ENCODE results near the gene RNF144A. TPM values are rescaled to one million over a fixed set of nuclear protein-coding genes. Genes with fewer than 3 reads are reported as not detected.

RNF144A gene
- total RNA-seq, 1 experiment from 2014 or later, result 13.0 TPM

GRCh38 chr2:6920743-6921064 lies 3.5 kb downstream of the RNF144A start:
- Histone ChIP-seq H3K9me3 (ENCODE audit: control insufficient read depth in 1 of 2, insufficient read depth in 1 of 2, low read depth in 1 of 2, low read length in 2 of 2) (no peaks in the 10 kb centered on the region), H3K4me3 (replicated peaks in 1 of 2; ENCODE audit: low read depth in 1 of 2, low read length in 2 of 2) (no peak overlapping the region), H4K20me1 (ENCODE audit: insufficient read depth) (no peaks in the 10 kb centered on the region), H3K9ac (ENCODE audit: low read length) (no peak overlapping the region), H3K27ac (ENCODE audit: low read depth, low read length) (no peak overlapping the region), H3K36me3 (ENCODE audit: control insufficient read depth in 1 of 2, insufficient read depth in 2 of 2, low read length in 2 of 2) (no peaks in the 10 kb centered on the region), H3K4me2 (ENCODE audit: low read length) (no peak overlapping the region), H3K79me2 (ENCODE audit: insufficient read depth, low read length) (peaks cover 3% of the 10 kb centered on the region), H3K27me3 (ENCODE audit: insufficient read depth, low read length) (no peaks in the 10 kb centered on the region), H3K4me1 (ENCODE audit: control insufficient read depth in 1 of 2, insufficient read depth in 2 of 2, low read length in 2 of 2) (peaks cover 9 to 23% of the 10 kb centered on the region in 2 experiments; a peak in 3 of 4 replicates), H2AFZ (ENCODE audit: low read depth, low read length, poor library complexity, severe bottlenecking) (no peak overlapping the region), H3K9me2 (ENCODE audit: insufficient read depth) (no peaks in the 10 kb centered on the region)
- TF ChIP-seq REST (IDR thresholded peaks at IDR 0.05; ENCODE audit: low read depth) (no peak), TCF7L2 (IDR thresholded peaks at IDR 0.05; ENCODE audit: borderline replicate concordance, extremely low read depth, insufficient read depth, insufficient read length) (no peak)
- no TSS peak for BruUV-seq (replicated peaks)
- DNase-seq (ENCODE audit: low read depth, low spot score), result no peak
- ATAC-seq, result no peak
- RAD21 ChIA-PET (ENCODE audit: low non-redundant PET in 1 of 2, low total read pairs in 2 of 2, uncharacterized antibody in 2 of 2, unreplicated experiment in 2 of 2), result no interaction called here
- POLR2A ChIA-PET, result no interaction called here
- CTCF ChIA-PET, result no interaction called here
- intact Hi-C loops (cut with micrococcal nuclease), result no loop called here

GRCh38 chr2:6921321-6921922 lies 4.2 kb downstream of the RNF144A start:
- TF ChIP-seq ZBTB33 (IDR thresholded peaks at IDR 0.05; ENCODE audit: extremely low read depth, insufficient replicate concordance, low read length) (no peak), CBX3 (IDR thresholded peaks at IDR 0.05; ENCODE audit: low read depth) (no peak), CTCF (IDR thresholded peaks at IDR 0.05 in 2 of 3, conservative IDR thresholded peaks at IDR 0.05 in 1 of 3; ENCODE audit: borderline replicate concordance in 1 of 3, insufficient read depth in 1 of 3, low read depth in 2 of 3, low read length in 2 of 3) (no peak), POLR2AphosphoS5 (IDR thresholded peaks at IDR 0.05; ENCODE audit: low read depth, low read length) (no peak), YY1 (IDR thresholded peaks at IDR 0.05; ENCODE audit: extremely low read depth, insufficient replicate concordance, low read depth, low read length) (no peak), ZFX (IDR thresholded peaks at IDR 0.05) (no peak), POLR2A (IDR thresholded peaks at IDR 0.05; ENCODE audit: borderline replicate concordance, extremely low read depth, insufficient read depth, insufficient read length) (no peak), RAD21 (IDR thresholded peaks at IDR 0.05; ENCODE audit: low read depth) (no peak), EGR1 (IDR thresholded peaks at IDR 0.05; ENCODE audit: low read depth) (no peak), SIN3A (IDR thresholded peaks at IDR 0.05; ENCODE audit: low read depth) (no peak), SRF (IDR thresholded peaks at IDR 0.05; ENCODE audit: low read depth) (no peak)
- H3K4me1 ChIP-seq (ENCODE audit: control insufficient read depth in 1 of 2, insufficient read depth in 2 of 2, low read length in 2 of 2), result peaks cover 9 to 23% of the 10 kb centered on the region in 2 experiments; a peak in 3 of 4 replicates
- no peak overlapping the region for H3K27ac ChIP-seq (ENCODE audit: low read depth, low read length)
- H4K20me1 ChIP-seq (ENCODE audit: insufficient read depth), result no peaks in the 10 kb centered on the region
- ChIA-PET CTCF (no interaction called here), RAD21 (ENCODE audit: low non-redundant PET in 1 of 2, low total read pairs in 2 of 2, uncharacterized antibody in 2 of 2, unreplicated experiment in 2 of 2) (no interaction called here), POLR2A (no interaction called here)
- no peaks in the 10 kb centered on the region for H3K9me3 ChIP-seq (ENCODE audit: control insufficient read depth in 1 of 2, insufficient read depth in 1 of 2, low read depth in 1 of 2, low read length in 2 of 2)
- intact Hi-C loops (cut with micrococcal nuclease), result no loop called here
- H3K36me3 ChIP-seq (ENCODE audit: control insufficient read depth in 1 of 2, insufficient read depth in 2 of 2, low read length in 2 of 2), result no peaks in the 10 kb centered on the region
- no peak overlapping the region for H3K4me3 ChIP-seq (replicated peaks in 1 of 2; ENCODE audit: low read depth in 1 of 2, low read length in 2 of 2)
- no peaks in the 10 kb centered on the region for H3K27me3 ChIP-seq (ENCODE audit: insufficient read depth, low read length)
- BruUV-seq (replicated peaks), result no TSS peak
- no peak overlapping the region for H3K4me2 ChIP-seq (ENCODE audit: low read length)
- H3K9me2 ChIP-seq (ENCODE audit: insufficient read depth), result no peaks in the 10 kb centered on the region
- H2AFZ ChIP-seq (ENCODE audit: low read depth, low read length, poor library complexity, severe bottlenecking), result no peak overlapping the region
- H3K79me2 ChIP-seq (ENCODE audit: insufficient read depth, low read length), result peaks cover 3% of the 10 kb centered on the region
- no peak for DNase-seq (ENCODE audit: low read depth, low spot score)
- ATAC-seq, result no peak
- H3K9ac ChIP-seq (ENCODE audit: low read length), result no peak overlapping the region

All from HCT116 (cell line).